ENCODE data around the gene ZNF654. TPM values are rescaled to one million over a fixed set of nuclear protein-coding genes. Genes with fewer than 3 reads are reported as not detected.
A peak's percentile ranks its signal among the peaks of the same experiment; 100 is the strongest.

Gene ZNF654
- total RNA-seq, 1 donor from 2014 or later: 15.3 TPM

- Mint-ChIP-seq H3K4me1 (ENCODE audit: unreplicated experiment) (peaks cover 20% of the 10 kb centered on the region), H3K27ac (no peak overlapping the region), H3K9me3 (no peaks in the 10 kb centered on the region), H3K4me3 (peak overlapping the region; percentile 52), H3K36me3 (peaks cover 12% of the 10 kb centered on the region), H3K27me3 (no peaks in the 10 kb centered on the region)
- no peak for DNase-seq (ENCODE audit: extremely low spot score, unreplicated experiment)
- TF ChIP-seq, protein P1, sequence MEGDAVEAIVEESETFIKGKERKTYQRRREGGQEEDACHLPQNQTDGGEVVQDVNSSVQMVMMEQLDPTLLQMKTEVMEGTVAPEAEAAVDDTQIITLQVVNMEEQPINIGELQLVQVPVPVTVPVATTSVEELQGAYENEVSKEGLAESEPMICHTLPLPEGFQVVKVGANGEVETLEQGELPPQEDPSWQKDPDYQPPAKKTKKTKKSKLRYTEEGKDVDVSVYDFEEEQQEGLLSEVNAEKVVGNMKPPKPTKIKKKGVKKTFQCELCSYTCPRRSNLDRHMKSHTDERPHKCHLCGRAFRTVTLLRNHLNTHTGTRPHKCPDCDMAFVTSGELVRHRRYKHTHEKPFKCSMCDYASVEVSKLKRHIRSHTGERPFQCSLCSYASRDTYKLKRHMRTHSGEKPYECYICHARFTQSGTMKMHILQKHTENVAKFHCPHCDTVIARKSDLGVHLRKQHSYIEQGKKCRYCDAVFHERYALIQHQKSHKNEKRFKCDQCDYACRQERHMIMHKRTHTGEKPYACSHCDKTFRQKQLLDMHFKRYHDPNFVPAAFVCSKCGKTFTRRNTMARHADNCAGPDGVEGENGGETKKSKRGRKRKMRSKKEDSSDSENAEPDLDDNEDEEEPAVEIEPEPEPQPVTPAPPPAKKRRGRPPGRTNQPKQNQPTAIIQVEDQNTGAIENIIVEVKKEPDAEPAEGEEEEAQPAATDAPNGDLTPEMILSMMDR (conservative IDR thresholded peaks at IDR 0.05): no peak
Observed at GRCh38 chr3:88061746-88062145, 2.7 kb downstream of the ZNF654 start.

- TF ChIP-seq, protein P1 (conservative IDR thresholded peaks at IDR 0.05): no peak
- Mint-ChIP-seq H3K27ac (no peak overlapping the region), H3K4me1 (ENCODE audit: unreplicated experiment) (peaks cover 11% of the 10 kb centered on the region), H3K27me3 (no peaks in the 10 kb centered on the region), H3K9me3 (peaks cover 4% of the 10 kb centered on the region), H3K4me3 (no peak overlapping the region), H3K36me3 (peaks cover 12% of the 10 kb centered on the region)
- no peak for DNase-seq (ENCODE audit: extremely low spot score, unreplicated experiment)
Observed at GRCh38 chr3:88075072-88075471, 16.0 kb downstream of the ZNF654 start.

DNA sequence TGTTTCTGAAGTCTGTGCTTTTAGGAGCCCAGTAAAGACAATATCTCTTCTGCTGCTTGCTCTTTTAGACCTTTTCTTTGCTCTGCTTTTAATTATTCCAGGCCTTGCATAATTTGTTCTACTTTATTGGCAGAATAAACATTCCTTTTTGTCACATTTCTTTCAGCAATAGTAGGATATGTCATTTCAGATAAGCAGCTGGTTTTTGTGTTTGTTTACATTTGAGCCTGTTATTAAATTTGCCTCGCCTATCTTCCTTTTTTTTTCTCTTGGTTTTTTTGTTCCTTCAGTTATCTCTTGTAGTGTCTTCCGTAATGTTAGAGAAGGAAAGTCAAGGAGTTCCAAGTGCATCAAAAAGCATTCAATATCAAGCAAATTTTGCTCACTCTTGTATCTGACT is 16.4 kb downstream of the ZNF654 start:
- H3K36me3 Mint-ChIP-seq: peaks cover 11% of the 10 kb centered on the region
- H3K27me3 Mint-ChIP-seq: no peaks in the 10 kb centered on the region
- H3K4me1 Mint-ChIP-seq (ENCODE audit: unreplicated experiment): peaks cover 11% of the 10 kb centered on the region
- H3K4me3 Mint-ChIP-seq: no peak overlapping the region
- H3K9me3 Mint-ChIP-seq: peaks cover 4% of the 10 kb centered on the region
- TF ChIP-seq, protein P1 (conservative IDR thresholded peaks at IDR 0.05): no peak
- no peak overlapping the region for H3K27ac Mint-ChIP-seq
- no peak for DNase-seq (ENCODE audit: extremely low spot score, unreplicated experiment)

DNA sequence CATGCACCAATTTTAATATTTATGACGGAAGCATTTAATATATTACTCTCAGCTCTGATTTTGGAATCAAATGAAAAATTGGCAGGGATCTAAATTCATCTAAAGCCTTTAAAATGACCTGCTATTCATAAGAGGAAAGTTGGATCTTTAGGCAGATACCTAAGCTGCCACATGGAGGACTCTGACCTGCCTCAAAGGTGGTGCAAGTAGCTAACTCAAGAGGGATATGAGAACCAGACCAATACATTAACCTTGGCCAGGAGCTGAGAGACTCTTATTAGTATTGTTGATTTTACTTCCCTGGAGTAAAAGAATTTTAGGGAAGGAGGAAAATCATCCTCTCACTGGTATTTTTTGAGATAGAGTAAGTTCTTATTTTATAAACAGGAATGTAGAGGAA is 17.7 kb downstream of the ZNF654 start:
- TF ChIP-seq, protein P1 (conservative IDR thresholded peaks at IDR 0.05): no peak
- peaks cover 11% of the 10 kb centered on the region for H3K4me1 Mint-ChIP-seq (ENCODE audit: unreplicated experiment)
- peaks cover 7% of the 10 kb centered on the region for H3K36me3 Mint-ChIP-seq
- peaks cover 4% of the 10 kb centered on the region for H3K9me3 Mint-ChIP-seq
- no peaks in the 10 kb centered on the region for H3K27me3 Mint-ChIP-seq
- DNase-seq (ENCODE audit: extremely low spot score, unreplicated experiment): no peak
- H3K27ac Mint-ChIP-seq: no peak overlapping the region
- H3K4me3 Mint-ChIP-seq: no peak overlapping the region

- TF ChIP-seq, protein P1 (conservative IDR thresholded peaks at IDR 0.05): no peak
- Mint-ChIP-seq H3K27ac (no peak overlapping the region), H3K4me1 (ENCODE audit: unreplicated experiment) (peaks cover 12% of the 10 kb centered on the region), H3K36me3 (peaks cover 5% of the 10 kb centered on the region), H3K4me3 (no peak overlapping the region), H3K9me3 (peaks cover 4% of the 10 kb centered on the region), H3K27me3 (no peaks in the 10 kb centered on the region)
- no peak for DNase-seq (ENCODE audit: extremely low spot score, unreplicated experiment)
Observed at GRCh38 chr3:88078932-88079331, 19.9 kb downstream of the ZNF654 start.

- Mint-ChIP-seq H3K27ac (no peak overlapping the region), H3K27me3 (no peaks in the 10 kb centered on the region), H3K4me1 (ENCODE audit: unreplicated experiment) (peaks cover 15% of the 10 kb centered on the region), H3K4me3 (no peak overlapping the region), H3K9me3 (peaks cover 4% of the 10 kb centered on the region), H3K36me3 (peaks cover 10% of the 10 kb centered on the region)
- no peak for DNase-seq (ENCODE audit: extremely low spot score, unreplicated experiment)
- TF ChIP-seq, protein P1 (conservative IDR thresholded peaks at IDR 0.05): no peak
Observed at GRCh38 chr3:88082854-88083253, 23.8 kb downstream of the ZNF654 start.
